Nephron (organoid): Measurements from ENCODE around the gene CACNG7.

Experiments
- H3K27ac Mint-ChIP-seq, 3 experiments: 2 replicates each; pipeline ENCODE4 v1.8.0; 2020; ENCODE audit warnings: mixed read lengths in 3 of 3, mild to moderate bottlenecking in 2 of 3, moderate library complexity in 1 of 3
- H3K27me3 Mint-ChIP-seq: 2 replicates; pipeline ENCODE4 v1.8.0; 2021; ENCODE audit warnings: low read depth, mild to moderate bottlenecking, moderate library complexity, mixed read lengths
- H3K36me3 Mint-ChIP-seq: 2 replicates; pipeline ENCODE4 v1.8.0; 2020; ENCODE audit warnings: low read depth, mixed read lengths
- H3K4me1 Mint-ChIP-seq: 2 replicates; pipeline ENCODE4 v1.8.0; 2020; ENCODE audit warnings: mixed read lengths
- H3K4me3 Mint-ChIP-seq, 3 experiments: 2 replicates each; pipeline ENCODE4 v1.8.0; 2020; ENCODE audit warnings: mild to moderate bottlenecking in 3 of 3, mixed read lengths in 3 of 3, moderate library complexity in 2 of 3
- H3K9me3 Mint-ChIP-seq: 2 replicates; pipeline ENCODE4 v1.8.0; 2020; ENCODE audit warnings: mixed read lengths
- CTCF ChIP-seq, 3 experiments: fragments of 200-600 bp; sonication (generic); IDR thresholded peaks; one replicate each; pipeline ENCODE4 v1.5.0; 2021; ENCODE audit warnings: antibody characterized with exemption in 3 of 3; ENCODE audit not compliant: unreplicated experiment in 3 of 3

The CACNG7 gene

GRCh38 chr19:53957448-53958167, 48.5 kb downstream of the CACNG7 start:
- peaks cover 83% of the 10 kb centered on the region for H3K27me3 Mint-ChIP-seq
- H3K4me1 Mint-ChIP-seq, result no peaks in the 10 kb centered on the region
- H3K4me3 Mint-ChIP-seq, result peak overlapping the region in 1 of 3 experiments; percentile 24
- H3K36me3 Mint-ChIP-seq, result no peaks in the 10 kb centered on the region
- TF ChIP-seq CTCF (IDR thresholded peaks at IDR 0.05; ENCODE audit: unreplicated experiment in 3 of 3), result no peak
- H3K27ac Mint-ChIP-seq, result no peak overlapping the region
- no peaks in the 10 kb centered on the region for H3K9me3 Mint-ChIP-seq

- peaks cover 87% of the 10 kb centered on the region for H3K27me3 Mint-ChIP-seq
- no peak for TF ChIP-seq CTCF (IDR thresholded peaks at IDR 0.05; ENCODE audit: unreplicated experiment in 3 of 3)
- H3K36me3 Mint-ChIP-seq, result no peaks in the 10 kb centered on the region
- H3K27ac Mint-ChIP-seq, result no peak overlapping the region
- H3K9me3 Mint-ChIP-seq, result no peaks in the 10 kb centered on the region
- H3K4me1 Mint-ChIP-seq, result no peaks in the 10 kb centered on the region
- H3K4me3 Mint-ChIP-seq, result no peak overlapping the region
Measured at GRCh38 chr19:53958168-53958571, 49.1 kb downstream of the CACNG7 start.

GRCh38 chr19:53958823-53959757, 50.0 kb downstream of the CACNG7 start:
- peaks cover 90% of the 10 kb centered on the region for H3K27me3 Mint-ChIP-seq
- no peaks in the 10 kb centered on the region for H3K36me3 Mint-ChIP-seq
- no peak for TF ChIP-seq CTCF (IDR thresholded peaks at IDR 0.05; ENCODE audit: unreplicated experiment in 3 of 3)
- no peaks in the 10 kb centered on the region for H3K4me1 Mint-ChIP-seq
- H3K9me3 Mint-ChIP-seq, result no peaks in the 10 kb centered on the region
- H3K27ac Mint-ChIP-seq, result no peak overlapping the region
- peak overlapping the region in 2 of 3 experiments; percentile 46 to 59 for H3K4me3 Mint-ChIP-seq

GRCh38 chr19:53960187-53960586, 51.1 kb downstream of the CACNG7 start:
- Mint-ChIP-seq H3K4me1 (no peaks in the 10 kb centered on the region), H3K27me3 (peaks cover 94% of the 10 kb centered on the region)
- no peak for TF ChIP-seq CTCF (IDR thresholded peaks at IDR 0.05; ENCODE audit: unreplicated experiment in 3 of 3)

GRCh38 chr19:53960886-53961285, 51.8 kb downstream of the CACNG7 start:
- Mint-ChIP-seq H3K27ac (no peak overlapping the region), H3K9me3 (no peaks in the 10 kb centered on the region), H3K27me3 (peaks cover 94% of the 10 kb centered on the region), H3K4me1 (no peaks in the 10 kb centered on the region), H3K36me3 (no peaks in the 10 kb centered on the region), H3K4me3 (peak overlapping the region; percentile 7 to 31 (median 18))
- no peak for TF ChIP-seq CTCF (IDR thresholded peaks at IDR 0.05; ENCODE audit: unreplicated experiment in 3 of 3)

More at GRCh38 chr19:53960187-53960586, 51.1 kb downstream of the CACNG7 start:
- no peaks in the 10 kb centered on the region for H3K9me3 Mint-ChIP-seq
- no peaks in the 10 kb centered on the region for H3K36me3 Mint-ChIP-seq
- peak overlapping the region; percentile 7 to 31 (median 18) for H3K4me3 Mint-ChIP-seq
- H3K27ac Mint-ChIP-seq, result no peak overlapping the region
